Ovary (tissue), 3 donors: ENCODE results near the gene CENPW.

Source experiments
- CTCF ChIP-seq, 3 donors: fragments of 450-650 bp in 2 of 3; fragments of 200-600 bp in 1 of 3; IDR thresholded peaks; one replicate each; pipeline versions ENCODE4 v1.5.1 to v1.8.0; 2016 to 2022; ENCODE audit warnings: antibody characterized with exemption in 3 of 3, mild to moderate bottlenecking in 1 of 3
- EP300 ChIP-seq: sonication (generic); formaldehyde crosslinking; IDR thresholded peaks from one replicate; pipeline ENCODE4 v1.6.1; 2017; ENCODE audit warnings: antibody characterized with exemption
- POLR2A ChIP-seq: fragments of 450-650 bp; IDR thresholded peaks from one replicate; pipeline ENCODE4 v1.6.1; 2017; ENCODE audit warnings: antibody characterized with exemption, mild to moderate bottlenecking, moderate library complexity
- donor health status: DM: no; HTN: no; CAD: no.

- no peak for TF ChIP-seq CTCF (IDR thresholded peaks at IDR 0.05)
- no peak for TF ChIP-seq POLR2A
- TF ChIP-seq EP300, result no peak
Observed at GRCh38 chr6:126356526-126356925, 16.6 kb downstream of the CENPW start.
